K562 (cell line): ENCODE results near the gene RXRB. TPM values are rescaled to one million over a fixed set of nuclear protein-coding genes. Genes with fewer than 3 reads are reported as not detected.

ENCODE experiments used
- ATAC-seq: fragments of 200-7000 bp; cut with Tn5 transposase; 3 replicates; pipeline ENCODE4 v1.9.1; 2020; ENCODE audit warnings: moderate library complexity
- BruUV-seq: library from RNA; stranded (reverse); fragments of 400-500 nt; replicated peaks from 2 replicates; lab custom pipeline; 2021; lab: Mats Ljungman, UMichigan
- CTCF ChIA-PET: fragments of 300-600 bp; formaldehyde crosslinking; extraction: SDS; loops from one replicate; lab custom pipeline; 2021; ENCODE audit warnings: low intra/inter-chr PET ratio; lab: Yijun Ruan, JAX
- POLR2A ChIA-PET: fragments of 300-600, 350-650 bp; sonication (Branson Sonifier 250); formaldehyde crosslinking; extraction: SDS; loops from one replicate; lab custom pipeline; 2021; ENCODE audit warnings: antibody characterized with exemption, inconsistent platforms; lab: Yijun Ruan, JAX
- DNase-seq, 4 experiments: peaks; one replicate each; pipeline versions ENCODE4 v3.0.0 to v3.0.0-alpha.2; 2011 to 2018; ENCODE audit warnings: low spot score in 3 of 4, mixed read lengths in 3 of 4; ENCODE audit errors: extremely low read depth in 1 of 4
- FAIRE-seq: peaks from 2 replicates; lab custom pipeline; 2011; peaks lifted over from hg19 to GRCh38; lab: Jason Lieb, UNC
- H2AFZ ChIP-seq: 2 replicates; pipeline ENCODE4 v1.6.0; 2011; ENCODE audit warnings: low read depth, low read length, control low read depth, inconsistent platforms
- H3K27ac ChIP-seq: fragments of 200-600 bp; 3 replicates; pipeline ENCODE4 v1.8.0; 2011; ENCODE audit warnings: low read depth, mild to moderate bottlenecking, control low read depth, inconsistent platforms, low read length, moderate library complexity, mixed read lengths; ENCODE audit errors: extremely low read depth
- H3K27me3 ChIP-seq, 2 experiments: fragments of 300-600 bp in 1 of 2; 2 replicates in 1 of 2; 3 replicates in 1 of 2; pipeline versions ENCODE4 v1.6.0 to v1.8.0; 2011; ENCODE audit warnings: inconsistent platforms in 2 of 2, low read length in 2 of 2, mild to moderate bottlenecking in 1 of 2, mixed read lengths in 1 of 2, moderate library complexity in 1 of 2; ENCODE audit not compliant: control insufficient read depth in 2 of 2, insufficient read depth in 2 of 2
- H3K36me3 ChIP-seq: fragments of 300-600 bp; 3 replicates; pipeline ENCODE4 v1.8.0; 2011; ENCODE audit warnings: mild to moderate bottlenecking, low read length, inconsistent platforms; ENCODE audit not compliant: control insufficient read depth, insufficient read depth
- H3K4me1 ChIP-seq, 2 experiments: fragments of 200-600 bp in 1 of 2; replicated peaks in 1 of 2; 2 replicates in 1 of 2; 3 replicates in 1 of 2; pipeline versions ENCODE4 v1.5.1 to v1.8.0; 2011; ENCODE audit warnings: inconsistent platforms in 2 of 2, low read length in 2 of 2, mild to moderate bottlenecking in 1 of 2, mixed read lengths in 1 of 2, moderate library complexity in 1 of 2; ENCODE audit not compliant: control insufficient read depth in 2 of 2, insufficient read depth in 2 of 2
- H3K4me2 ChIP-seq: 2 replicates; pipeline ENCODE4 v1.6.1; 2011; ENCODE audit warnings: low read length, control low read depth, inconsistent platforms, mixed read lengths; ENCODE audit not compliant: insufficient read depth
- H3K4me3 ChIP-seq: fragments of 200-600 bp; sonication (generic), shearing (Covaris generic); 2 replicates; pipeline ENCODE4 v1.5.1; 2016; ENCODE audit warnings: control low read depth, inconsistent platforms
- H3K79me2 ChIP-seq: fragments of 200-600 bp; 3 replicates; pipeline ENCODE4 v1.8.0; 2011; ENCODE audit warnings: low read length, inconsistent platforms; ENCODE audit not compliant: control insufficient read depth, insufficient read depth
- H3K9ac ChIP-seq, 2 experiments: 2 replicates each; pipeline versions ENCODE4 v1.6.0 to v1.6.1; 2011; ENCODE audit warnings: low read depth in 2 of 2, low read length in 2 of 2, control low read depth in 1 of 2, inconsistent platforms in 1 of 2, mild to moderate bottlenecking in 1 of 2, mixed read lengths in 1 of 2; ENCODE audit not compliant: insufficient read depth in 1 of 2
- H3K9me1 ChIP-seq: one replicate; pipeline ENCODE4 v1.6.0; 2011; ENCODE audit warnings: inconsistent platforms, mild to moderate bottlenecking, low read length, moderate library complexity; ENCODE audit not compliant: control insufficient read depth, insufficient read depth
- H3K9me3 ChIP-seq: replicated peaks from 2 replicates; pipeline ENCODE4 v1.5.1; 2011; ENCODE audit warnings: low read depth, low read length, inconsistent platforms; ENCODE audit not compliant: control insufficient read depth, insufficient read depth
- H4K20me1 ChIP-seq: replicated peaks from 2 replicates; pipeline ENCODE4 v1.6.1; 2011; ENCODE audit warnings: low read length, inconsistent platforms, mixed read lengths; ENCODE audit not compliant: control insufficient read depth, insufficient read depth
- ARID1B ChIP-seq: fragments of 450-650 bp; IDR thresholded peaks from 2 replicates; pipeline ENCODE4 v1.6.1; 2016; ENCODE audit warnings: antibody characterized with exemption, mild to moderate bottlenecking, inconsistent platforms
- ATF3 ChIP-seq, 2 experiments: fragments of 450-650 bp in 1 of 2; sonication (generic) in 1 of 2; formaldehyde crosslinking in 1 of 2; IDR thresholded peaks in 1 of 2; conservative IDR thresholded peaks in 1 of 2; 2 replicates each; pipeline versions ENCODE4 v1.6.1 to v1.8.1; 2016 to 2023; ENCODE audit warnings: mild to moderate bottlenecking in 2 of 2, moderate library complexity in 2 of 2, inconsistent platforms in 1 of 2, missing genetic modification reagents in 1 of 2
- CCNT2 ChIP-seq: IDR thresholded peaks from 2 replicates; pipeline ENCODE4 v1.6.1; 2011; ENCODE audit warnings: borderline replicate concordance, low read depth, mild to moderate bottlenecking, moderate library complexity, mixed read lengths, low read length; ENCODE audit not compliant: insufficient read length; ENCODE audit errors: extremely low read depth
- CHD1 ChIP-seq: fragments of 200-600 bp; sonication (generic); IDR thresholded peaks from one replicate; pipeline ENCODE4 v1.6.1; 2012; ENCODE audit warnings: mild to moderate bottlenecking, moderate library complexity, low read length, inconsistent platforms
- FOXK1 ChIP-seq: sonication (generic); formaldehyde crosslinking; IDR thresholded peaks from 2 replicates; pipeline ENCODE4 v1.8.0; 2022; ENCODE audit warnings: missing genetic modification reagents, mild to moderate bottlenecking, borderline replicate concordance
- HDAC2 ChIP-seq: fragments of 450-650 bp; IDR thresholded peaks from 2 replicates; pipeline ENCODE4 v1.6.1; 2016; ENCODE audit warnings: mild to moderate bottlenecking
- HMG20B ChIP-seq: fragments of 250-450 bp; sonication (Bioruptor Pico); IDR thresholded peaks from 2 replicates; pipeline ENCODE4 v1.5.0; 2021; ENCODE audit warnings: mild to moderate bottlenecking
- KDM1A ChIP-seq, 2 experiments: fragments of 450-650 bp; IDR thresholded peaks; 2 replicates each; pipeline ENCODE4 v1.6.1; 2016; ENCODE audit warnings: mild to moderate bottlenecking in 2 of 2
- PHB2 ChIP-seq: fragments of 450-650 bp; IDR thresholded peaks from 2 replicates; pipeline ENCODE4 v1.6.1; 2017; ENCODE audit warnings: low read depth
- USF1 ChIP-seq: sonication (generic); formaldehyde crosslinking; IDR thresholded peaks from 2 replicates; pipeline ENCODE4 v1.9.0; 2022; ENCODE audit warnings: mild to moderate bottlenecking, missing genetic modification reagents
- VEZF1 ChIP-seq: fragments of 200-800 bp; sonication (Bioruptor generic); IDR thresholded peaks from 2 replicates; pipeline ENCODE4 v1.6.1; 2017; ENCODE audit warnings: missing genetic modification characterization, missing compliant biosample characterization
- ZFP36 ChIP-seq: fragments of 150-350 bp; IDR thresholded peaks from 2 replicates; pipeline ENCODE4 v1.6.1; 2018; ENCODE audit warnings: low read length, low read depth; ENCODE audit not compliant: partially characterized antibody
- ZNF140 ChIP-seq: fragments of 250-450 bp; sonication (Bioruptor Pico); IDR thresholded peaks from 2 replicates; pipeline ENCODE4 v1.8.0; 2021; ENCODE audit warnings: moderate library complexity, mild to moderate bottlenecking, inconsistent platforms
- ZNF146 ChIP-seq: IDR thresholded peaks from one replicate; pipeline ENCODE4 v1.6.1; 2018; ENCODE audit warnings: missing compliant biosample characterization; ENCODE audit not compliant: unreplicated experiment
- ZNF24 ChIP-seq: fragments of 450-650 bp; IDR thresholded peaks from 2 replicates; pipeline ENCODE4 v1.6.1; 2016
- WGBS: fragments of 100-300 bp; shearing (Covaris generic); methylation state at CpG from one replicate; pipeline ENCODE4 v1.1.6; 2016; ENCODE audit warnings: low coverage, mixed read lengths; ENCODE audit not compliant: insufficient coverage; ENCODE audit errors: missing lambda C conversion rate; 5-methylcytosine and 5-hydroxymethylcytosine counted together
- in situ Hi-C: fragments of 300-500 bp; cut with MboI; formaldehyde crosslinking; loops from 4 replicates; pipeline ENCODE4 v1.15.0; 2018; ENCODE audit warnings: inconsistent platforms, mixed read lengths
- intact Hi-C: fragments of 100-400 bp; cut with micrococcal nuclease; formaldehyde crosslinking; loops from 2 replicates; pipeline ENCODE4 v1.14.2; 2022
- polyA plus RNA-seq, 8 experiments: library from polyadenylated mRNA; depleted of rRNA in 4 of 8; stranded (reverse) in 5 of 8; unstranded in 3 of 8; fragments of >200 nt; fragmentation: Nextera tagmentation in 2 of 8; fragmentation: Illumina TruSeq in 1 of 8; extraction: Ambion mirVana in 2 of 8; extraction: Trizol in 1 of 8; gene quantifications; 2 replicates each; pipeline versions ENCODE4 v1.2.1 to v1.2.3, GENCODE V29; 2011 to 2014; ENCODE audit warnings: inconsistent platforms in 1 of 8, missing spikeins in 1 of 8
- total RNA-seq, 7 experiments: library from RNA; depleted of rRNA in 6 of 7; stranded (reverse); fragments of >200 nt in 6 of 7; fragmentation: Illumina TruSeq in 2 of 7; extraction: Trizol in 2 of 7; gene quantifications; 2 replicates each; pipeline versions ENCODE4 v1.2.1 to v1.2.3, GENCODE V29; 2011 to 2021; ENCODE audit warnings: low replicate concordance in 1 of 7
- TF ChIP-seq, protein P1 (sequence below): IDR thresholded peaks from 2 replicates; pipeline ENCODE4 v1.6.1; 2011; ENCODE audit not compliant: insufficient read length; ENCODE audit errors: extremely low read depth
- TF ChIP-seq, protein P2 (sequence below): fragments of 450-650 bp; IDR thresholded peaks from 2 replicates; pipeline ENCODE4 v1.6.1; 2016; ENCODE audit warnings: borderline replicate concordance

RXRB gene
- total and polyA plus RNA-seq, 9 of the 15 experiments (the other 6 are each of a cell fraction or from before 2014, with no cell fraction given) = 0.76 to 35.5 (median 18.4) TPM

GRCh38 chr6:33248643-33248931, 48.1 kb upstream of the RXRB start:
- CTCF ChIA-PET = interaction anchor here (0.5 to 3.6 kb wide), 11 partner anchors 48 to 504 kb away, joined by 3 to 24 read pairs (median 5); partner anchors contain the start of genes RXRB and SLC39A7
- no peak for TF ChIP-seq KDM1A (IDR thresholded peaks at IDR 0.05)
- peak; percentile 52 for TF ChIP-seq CHD1
- TF ChIP-seq USF1 = no peak
- TF ChIP-seq, protein P1, sequence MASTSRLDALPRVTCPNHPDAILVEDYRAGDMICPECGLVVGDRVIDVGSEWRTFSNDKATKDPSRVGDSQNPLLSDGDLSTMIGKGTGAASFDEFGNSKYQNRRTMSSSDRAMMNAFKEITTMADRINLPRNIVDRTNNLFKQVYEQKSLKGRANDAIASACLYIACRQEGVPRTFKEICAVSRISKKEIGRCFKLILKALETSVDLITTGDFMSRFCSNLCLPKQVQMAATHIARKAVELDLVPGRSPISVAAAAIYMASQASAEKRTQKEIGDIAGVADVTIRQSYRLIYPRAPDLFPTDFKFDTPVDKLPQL = no peak
- TF ChIP-seq ATF3 (IDR thresholded peaks at IDR 0.05) = no peak
- no peak for TF ChIP-seq ATF3 (CRISPR knock-in tag; conservative IDR thresholded peaks at IDR 0.05)
- TF ChIP-seq ZNF24 = no peak
- TF ChIP-seq VEZF1 (CRISPR knock-in tag) = no peak; the same call in 1 of the 2 replicates
- no peak for TF ChIP-seq HDAC2
- TF ChIP-seq, protein P2, sequence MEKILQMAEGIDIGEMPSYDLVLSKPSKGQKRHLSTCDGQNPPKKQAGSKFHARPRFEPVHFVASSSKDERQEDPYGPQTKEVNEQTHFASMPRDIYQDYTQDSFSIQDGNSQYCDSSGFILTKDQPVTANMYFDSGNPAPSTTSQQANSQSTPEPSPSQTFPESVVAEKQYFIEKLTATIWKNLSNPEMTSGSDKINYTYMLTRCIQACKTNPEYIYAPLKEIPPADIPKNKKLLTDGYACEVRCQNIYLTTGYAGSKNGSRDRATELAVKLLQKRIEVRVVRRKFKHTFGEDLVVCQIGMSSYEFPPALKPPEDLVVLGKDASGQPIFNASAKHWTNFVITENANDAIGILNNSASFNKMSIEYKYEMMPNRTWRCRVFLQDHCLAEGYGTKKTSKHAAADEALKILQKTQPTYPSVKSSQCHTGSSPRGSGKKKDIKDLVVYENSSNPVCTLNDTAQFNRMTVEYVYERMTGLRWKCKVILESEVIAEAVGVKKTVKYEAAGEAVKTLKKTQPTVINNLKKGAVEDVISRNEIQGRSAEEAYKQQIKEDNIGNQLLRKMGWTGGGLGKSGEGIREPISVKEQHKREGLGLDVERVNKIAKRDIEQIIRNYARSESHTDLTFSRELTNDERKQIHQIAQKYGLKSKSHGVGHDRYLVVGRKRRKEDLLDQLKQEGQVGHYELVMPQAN = peak; percentile 70; the same call in 1 of the 2 replicates
- TF ChIP-seq PHB2 = no peak
- TF ChIP-seq ZFP36 = no peak
- no peak for TF ChIP-seq ZNF140
- TF ChIP-seq HMG20B = no peak
- TF ChIP-seq ZNF146 (CRISPR knock-in tag) = no peak
- no peak for TF ChIP-seq CCNT2
- TF ChIP-seq FOXK1 (CRISPR knock-in tag) = peak; percentile 75; the same call in 1 of the 2 replicates
- no peak for TF ChIP-seq ARID1B

More at GRCh38 chr6:33248643-33248931, 48.1 kb upstream of the RXRB start:
- ATAC-seq (peak; percentile 25), DNase-seq (no peak), FAIRE-seq (no peak)
- H4K20me1 ChIP-seq = no peaks in the 10 kb centered on the region
- peak overlapping the region; percentile 79 to 87 for H3K9ac ChIP-seq
- H3K27me3 ChIP-seq = peaks cover 4 to 6% of the 10 kb centered on the region in 2 experiments; a peak in 2 of 5 replicates
- H3K9me3 ChIP-seq = no peaks in the 10 kb centered on the region
- peaks cover 19% of the 10 kb centered on the region for H3K36me3 ChIP-seq
- H3K9me1 ChIP-seq = peaks cover 4% of the 10 kb centered on the region
- no peaks in the 10 kb centered on the region for H3K79me2 ChIP-seq
- H2AFZ ChIP-seq = peak overlapping the region; percentile 99
- H3K27ac ChIP-seq = peak overlapping the region; percentile 81
- H3K4me2 ChIP-seq = peak overlapping the region; percentile 97
- WGBS = 2% methylated on average over 18 of the region's 18 CpGs
- H3K4me3 ChIP-seq = peak overlapping the region; percentile 53
- intact Hi-C loops (loop anchor here (1.0 to 2.0 kb wide), 4 partner anchors 48 to 234 kb away; partner anchors contain the start of genes RXRB and SLC39A7), in situ Hi-C loops (loop anchor here (5.0 kb wide), 2 partner anchors 131 to 231 kb away; no protein-coding TSS in a partner anchor)
- BruUV-seq = no TSS peak
- POLR2A ChIA-PET = interaction anchor here (0.5 to 5.2 kb wide), 15 partner anchors 11 to 1767 kb away, joined by 3 to 57 read pairs (median 4); partner anchors contain the start of genes B3GALT4, HLA-DPA1, RING1 and RPS18
- peaks cover 22 to 31% of the 10 kb centered on the region in 2 experiments for H3K4me1 ChIP-seq
